CD4-positive, alpha-beta T cell treated with Interferon alpha-2 for 1 hour (primary cell): Measurements from ENCODE around the gene PARP3.
"Not testable (repeated sequence)": the region's sequence is repeated elsewhere in the genome, so short reads cannot be mapped to it uniquely, and the experiment has no call there.

Source experiments
- DNase-seq, 2 donors: peaks; one replicate each; pipeline ENCODE4 v3.0.0-alpha.2; 2020 to 2022

PARP3 gene

DNA sequence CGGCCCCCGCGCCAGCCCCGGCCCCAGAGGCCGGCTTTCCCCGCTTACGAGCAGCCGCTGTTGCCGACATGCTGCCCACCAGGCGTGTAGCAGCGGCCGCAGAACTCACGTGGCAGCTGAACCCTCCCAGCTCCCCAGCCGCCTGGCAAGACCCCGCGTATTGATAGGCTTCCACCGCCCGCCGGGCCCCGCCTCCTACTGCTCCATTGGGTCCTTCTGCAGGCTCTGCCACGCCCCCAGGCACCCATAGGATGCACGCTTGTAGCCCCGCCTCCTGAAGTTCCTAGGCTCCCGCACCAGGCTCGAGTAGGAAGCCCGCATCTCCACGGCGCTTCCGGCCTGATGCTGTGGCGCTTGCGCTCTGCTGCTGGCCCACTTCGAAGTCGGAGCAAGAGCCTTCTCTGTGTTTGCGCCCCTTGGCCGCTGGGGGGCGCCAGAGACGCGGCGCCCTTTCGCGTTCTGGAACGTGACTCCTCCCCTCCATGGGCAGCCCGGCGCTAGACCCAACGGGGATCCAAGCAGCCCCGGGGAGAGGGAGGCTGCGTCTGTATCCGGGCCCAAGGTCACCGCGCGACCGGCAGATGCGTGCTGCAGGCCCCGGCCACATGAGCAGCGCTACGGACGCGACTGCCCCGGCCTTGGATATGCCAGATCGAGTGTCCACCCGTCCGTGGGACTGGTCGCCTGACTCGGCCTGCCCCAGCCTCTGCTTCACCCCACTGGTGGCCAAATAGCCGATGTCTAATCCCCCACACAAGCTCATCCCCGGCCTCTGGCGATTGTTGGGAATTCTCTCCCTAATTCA is at the start of gene PARP3, which contains the start of gene RRP9:
PARP3 (plus strand) TSS at position 566 of the 805 bp plus-strand sequence. CDS start 993 bp downstream, outside the sequence.
RRP9 (minus strand) TSS at position 107 of the 805 bp plus-strand sequence; CDS start at position 70, 37 bp downstream.
- DNase-seq, result peak; percentile 100

GRCh38 chr3:51894391-51894790 is 47.8 kb upstream of the PARP3 start:
- no peak for DNase-seq

DNA sequence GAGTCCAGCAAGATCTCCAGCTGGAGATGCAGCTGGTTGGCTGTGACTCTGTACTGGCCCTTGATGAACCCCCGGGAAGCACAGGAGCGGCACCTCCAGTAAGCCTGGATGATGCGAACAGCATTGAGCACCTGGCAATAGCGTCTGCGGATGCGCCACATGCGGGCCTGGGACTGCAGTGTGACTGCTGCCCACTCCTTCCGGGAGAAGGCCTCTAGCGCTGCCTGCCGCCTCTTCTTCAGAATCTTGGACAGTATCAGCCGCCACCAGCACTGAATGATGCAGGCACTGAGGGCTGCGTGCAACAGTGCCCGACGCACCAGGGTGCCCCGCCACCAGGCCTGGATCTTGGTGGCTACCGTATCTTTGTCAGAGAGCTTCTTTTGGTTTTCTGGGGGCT is 47.2 kb upstream of the PARP3 start:
- DNase-seq, result no peak

DNA sequence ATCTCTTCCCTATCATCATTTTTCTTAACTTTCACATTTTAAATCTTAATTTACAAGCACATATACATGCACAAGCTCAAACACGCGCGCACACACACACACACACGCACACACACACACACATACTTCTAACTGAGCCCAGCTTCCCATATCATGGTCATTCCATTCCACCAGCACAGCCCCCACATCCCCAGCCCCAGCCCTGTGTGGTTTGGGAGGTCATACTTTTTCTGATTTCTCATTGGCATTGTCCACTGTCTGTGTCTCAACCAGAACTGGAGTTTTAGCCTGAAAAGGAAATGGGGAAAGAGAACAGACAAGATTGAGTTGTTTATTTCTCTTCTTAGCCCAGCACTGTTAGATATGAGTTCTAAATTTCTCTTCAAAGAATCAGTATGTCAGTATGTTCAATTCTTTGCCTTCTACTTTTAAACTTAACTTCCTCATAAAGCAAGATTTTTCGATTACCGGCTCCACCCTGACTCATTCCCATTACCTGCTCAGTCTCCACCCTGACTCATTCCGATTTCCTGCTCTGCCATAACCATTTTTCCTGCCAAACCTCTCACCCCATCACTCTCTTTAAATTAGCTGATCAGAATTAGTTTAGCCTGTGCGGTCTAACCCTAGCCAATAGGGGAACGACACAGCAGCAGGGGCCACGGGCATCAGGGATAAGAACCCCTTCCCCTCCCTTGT is 45.4 kb upstream of the PARP3 start:
- DNase-seq, result no peak

- DNase-seq, result no peak
Measured at GRCh38 chr3:51897391-51897790, 44.8 kb upstream of the PARP3 start.

DNA sequence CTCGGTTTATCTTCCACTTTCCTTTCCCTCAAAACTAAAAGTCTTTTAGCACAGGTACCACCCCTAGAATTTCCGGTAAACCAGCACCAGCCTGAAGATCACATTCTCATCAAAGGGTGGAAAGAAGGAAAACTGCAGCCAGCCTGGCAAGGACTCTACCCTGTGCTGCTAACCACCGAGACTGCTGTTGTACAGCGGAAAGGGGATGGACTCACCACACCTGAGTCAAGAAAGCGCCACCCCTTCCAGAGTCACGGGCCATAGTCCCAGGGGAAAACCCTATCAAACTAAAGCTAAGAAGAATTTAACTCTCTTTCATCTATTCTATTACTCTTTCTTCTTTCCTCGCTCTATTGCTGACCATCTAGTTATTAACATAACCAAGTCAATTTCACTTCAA is 42.1 kb upstream of the PARP3 start:
- DNase-seq, result not testable (repeated sequence)

DNA sequence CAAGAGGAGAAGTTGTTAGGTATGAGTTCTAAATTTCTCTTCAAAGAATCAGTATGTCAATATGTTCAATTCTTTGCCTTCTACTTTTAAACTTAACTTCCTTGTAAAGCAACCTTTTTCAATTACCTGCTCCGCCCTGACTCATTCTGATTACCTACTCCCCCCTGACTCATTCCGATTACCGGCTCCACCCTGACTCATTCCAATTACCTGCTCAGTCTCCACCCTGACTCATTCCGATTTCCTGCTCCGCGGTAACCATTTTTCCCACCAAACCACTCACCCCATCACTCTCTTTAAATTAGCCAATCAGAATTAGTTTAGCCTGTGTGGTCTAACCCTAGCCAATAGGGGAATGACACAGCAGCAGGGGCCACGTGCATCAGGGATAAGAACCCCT is 39.8 kb upstream of the PARP3 start:
- DNase-seq, result not testable (repeated sequence)

GRCh38 chr3:51904034-51904823 is 37.9 kb upstream of the PARP3 start:
- DNase-seq, result no peak

DNA sequence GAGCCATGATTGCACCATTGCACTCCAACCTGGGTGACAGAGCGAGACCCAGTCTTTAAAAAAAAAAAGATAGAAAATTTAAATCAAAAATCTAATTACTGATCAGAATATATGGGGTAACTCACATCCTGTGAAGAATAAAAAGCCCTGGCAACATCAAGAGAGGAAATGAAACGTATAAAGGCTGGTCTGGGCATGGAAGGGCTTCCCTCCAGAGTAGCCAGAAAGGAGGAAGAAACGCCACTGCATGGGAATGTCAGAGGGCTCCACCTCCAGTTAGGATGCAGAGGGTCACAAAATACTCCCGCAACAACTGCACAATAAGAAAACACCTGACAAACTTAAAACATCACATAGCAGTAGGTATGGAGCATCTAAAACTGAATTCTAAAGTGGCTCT is 34.1 kb upstream of the PARP3 start:
- DNase-seq, result no peak

- DNase-seq, result no peak
Measured at GRCh38 chr3:51916418-51916817, 25.7 kb upstream of the PARP3 start.

- DNase-seq, result no peak
Measured at GRCh38 chr3:51921081-51921578, 21.0 kb upstream of the PARP3 start.

GRCh38 chr3:51927061-51927977 is 14.8 kb upstream of the PARP3 start:
- DNase-seq, result no peak

GRCh38 chr3:51928438-51928837 is 13.7 kb upstream of the PARP3 start:
- no peak for DNase-seq

- not testable (repeated sequence) for DNase-seq
Measured at GRCh38 chr3:51928981-51929380, 13.2 kb upstream of the PARP3 start.

DNA sequence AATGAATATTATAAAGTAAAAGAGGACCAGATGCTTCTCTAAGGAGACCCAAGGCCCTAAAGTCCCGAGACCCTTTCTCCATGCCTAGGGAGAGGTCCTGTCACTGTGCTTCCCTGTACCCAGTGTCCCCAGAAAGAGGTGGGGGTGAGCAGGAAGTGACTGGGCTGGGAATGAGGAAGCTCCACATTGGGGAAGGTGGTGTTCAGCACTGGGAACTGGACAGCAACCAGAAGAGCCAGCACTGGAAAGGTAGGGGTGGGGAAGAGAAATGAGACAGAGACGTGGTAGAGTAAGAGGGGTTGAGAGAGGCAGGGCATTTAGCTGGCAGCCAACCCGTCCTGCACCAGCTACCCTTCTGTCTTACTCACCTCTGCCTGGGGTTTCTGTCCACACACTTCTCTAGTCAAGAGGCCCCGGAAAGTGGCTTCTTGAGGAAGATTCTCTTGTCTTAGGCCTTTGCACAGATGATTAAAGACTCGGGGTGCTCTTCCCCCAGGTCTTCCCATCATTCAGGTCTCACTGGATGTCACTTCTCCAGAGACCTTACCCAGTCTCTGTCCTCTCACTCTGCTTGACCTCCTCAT is 12.7 kb upstream of the PARP3 start:
- no peak for DNase-seq

DNA sequence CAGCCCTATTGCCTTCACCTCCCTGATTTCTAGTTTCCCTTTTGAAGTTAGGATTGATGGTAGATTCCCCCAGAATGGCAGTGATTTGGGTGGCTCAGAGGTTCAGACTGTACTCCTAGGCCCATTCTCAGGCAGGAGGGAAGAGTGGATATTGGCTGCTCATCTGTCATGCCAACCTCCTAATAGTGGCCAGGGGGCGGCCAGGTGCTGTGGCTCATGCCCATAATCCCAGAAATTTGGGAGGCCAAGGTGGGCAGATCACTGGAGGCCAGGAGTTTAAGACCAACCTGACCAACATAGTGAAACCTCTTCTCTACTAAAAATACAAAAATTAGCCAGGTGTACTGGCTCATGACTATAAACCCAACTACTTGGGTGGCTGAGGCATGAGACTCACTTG is 11.7 kb upstream of the PARP3 start:
- DNase-seq, result no peak

DNA sequence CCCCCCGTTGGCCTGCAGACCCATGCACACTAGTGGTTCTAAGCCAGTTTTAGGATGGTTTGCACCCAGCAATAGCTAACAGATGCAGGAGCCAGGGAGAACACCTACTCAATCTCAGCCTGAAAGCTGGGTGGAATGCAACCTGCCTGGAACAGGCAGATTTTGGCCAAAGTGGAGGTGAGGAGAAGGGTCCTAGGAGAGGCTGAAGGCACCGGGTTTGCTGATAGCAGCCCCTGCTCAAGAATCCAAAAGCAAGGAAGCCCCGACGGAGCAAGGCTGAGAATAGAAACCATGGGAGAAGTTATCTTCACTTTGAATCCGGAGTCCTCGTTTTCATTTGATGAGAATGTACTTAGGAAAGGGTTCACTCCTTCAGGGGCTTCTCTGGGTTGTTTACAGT is 10.4 kb upstream of the PARP3 start:
- DNase-seq, result no peak

DNA sequence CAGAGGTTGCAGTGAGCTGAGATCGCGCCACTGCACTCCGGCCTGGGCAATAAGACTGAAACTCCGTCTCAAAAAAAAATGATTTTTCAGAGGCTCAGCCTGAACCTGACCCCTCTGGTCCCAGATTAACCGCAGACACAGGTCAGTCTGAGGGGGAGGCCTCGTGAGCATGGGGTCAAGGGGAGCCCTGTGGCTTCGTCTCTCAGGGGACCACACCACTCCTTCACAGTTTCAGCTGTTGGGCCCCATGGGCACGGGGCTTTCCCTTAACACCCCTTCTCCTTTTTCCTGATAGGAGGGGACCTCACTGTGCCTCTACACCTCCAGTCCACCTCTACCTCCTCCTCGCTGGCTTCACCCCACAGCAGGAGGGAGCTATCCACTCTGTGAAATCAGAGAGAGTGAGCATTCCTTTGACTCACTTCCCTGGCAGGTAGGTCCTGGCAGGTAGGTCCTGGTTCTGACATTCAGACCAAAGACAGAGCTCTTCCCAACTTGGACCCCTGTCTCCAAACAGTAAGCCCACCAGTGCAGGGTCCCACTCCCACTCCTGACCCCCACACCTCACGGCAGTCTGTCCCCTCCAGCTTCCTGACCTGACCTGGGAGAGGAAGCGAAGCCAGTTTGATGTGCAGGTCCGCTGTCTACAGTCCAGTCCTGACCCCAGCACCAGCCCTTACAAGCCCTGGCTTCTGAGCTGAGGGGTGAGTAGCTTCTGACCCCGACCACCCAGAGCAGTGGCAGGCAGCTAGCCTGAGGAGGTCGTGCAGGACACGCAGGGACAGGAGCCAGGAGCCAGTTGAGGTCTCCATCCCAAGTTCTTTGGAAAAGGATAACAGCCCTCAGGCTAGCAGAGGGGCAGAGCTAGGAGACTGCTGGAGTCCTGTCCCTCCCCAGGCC is 9.4 kb upstream of the PARP3 start:
- no peak for DNase-seq

DNA sequence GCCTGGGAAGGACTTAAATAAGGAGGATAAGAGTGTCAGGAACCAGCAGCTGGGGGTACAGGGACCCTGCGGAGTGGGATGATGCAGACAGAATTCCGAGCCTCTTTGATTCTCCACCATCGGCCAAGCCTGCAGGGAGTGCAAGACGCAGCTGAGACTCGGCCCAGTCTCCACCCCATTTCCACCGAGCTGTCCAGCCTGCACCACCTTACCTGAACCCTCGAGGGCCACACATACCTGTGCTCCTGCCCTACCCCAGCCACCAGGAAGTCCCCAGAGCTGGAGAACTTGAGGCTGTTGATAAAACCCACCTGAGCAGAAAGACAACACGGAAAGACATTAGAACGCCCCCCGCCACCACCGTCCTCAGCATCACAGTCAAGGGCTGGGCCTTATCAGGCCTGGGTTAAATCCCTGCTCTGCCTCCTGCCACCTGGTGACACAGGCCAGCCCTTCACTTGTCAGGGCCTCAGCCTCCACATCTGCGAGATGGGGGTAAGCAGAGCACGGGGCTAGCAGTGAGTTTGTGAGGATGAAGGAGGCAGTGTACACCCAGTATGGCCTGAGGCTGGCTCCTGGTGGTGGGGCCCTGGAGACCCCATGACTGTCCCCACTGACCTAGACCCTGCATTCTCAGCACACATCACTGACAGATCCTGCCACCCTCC is 8.6 kb upstream of the PARP3 start:
- no peak for DNase-seq
